Pulmonary artery endothelial cell (primary cell): ENCODE measurements around the gene LEP. TPM values are rescaled to one million over a fixed set of nuclear protein-coding genes. Genes with fewer than 3 reads are reported as not detected.

Experiments used
- total RNA-seq: library from RNA; depleted of rRNA; stranded (reverse); fragments of >200 nt; gene quantifications from 2 replicates; pipeline ENCODE4 v1.2.3, GENCODE V29; 2014

The LEP gene
- total RNA-seq, 1 donor from 2014 or later, result not detected

Other genes with a start within 250 kb of the LEP start
- 0.40 and 0.99 TPM in 2 replicates for gene LRRC4, start 209.8 kb upstream of the LEP start, total RNA-seq
- gene RBM28, start 102.6 kb downstream of the LEP start, total RNA-seq, result 19.7 and 39.9 TPM in 2 replicates
- gene PRRT4, start 120.4 kb downstream of the LEP start, total RNA-seq, result not detected in 2 replicates
- gene IMPDH1, start 168.7 kb downstream of the LEP start, total RNA-seq, result 88.2 and 100 TPM in 2 replicates
- 11.7 and 14.4 TPM in 2 replicates for gene HILPDA, start 214.6 kb downstream of the LEP start, total RNA-seq
- gene METTL2B, start 235.5 kb downstream of the LEP start, total RNA-seq, result 31.6 and 42.7 TPM in 2 replicates